Body of pancreas (tissue), 4 donors: ENCODE measurements around the gene CFAP46.

Experiments
- POLR2A ChIP-seq, 3 donors: fragments of 450-650 bp; IDR thresholded peaks; one replicate each; pipeline ENCODE4 v1.6.1; 2016; ENCODE audit warnings: antibody characterized with exemption in 3 of 3, mild to moderate bottlenecking in 2 of 3
- TF ChIP-seq, protein P1 (sequence below), 7 experiments: fragments of 450-650 bp in 4 of 7; fragments of 200-600 bp in 3 of 7; sonication (generic) in 3 of 7; IDR thresholded peaks; one replicate each; pipeline ENCODE4 v1.5.1; 2016 to 2019; ENCODE audit warnings: antibody characterized with exemption in 7 of 7

DNA sequence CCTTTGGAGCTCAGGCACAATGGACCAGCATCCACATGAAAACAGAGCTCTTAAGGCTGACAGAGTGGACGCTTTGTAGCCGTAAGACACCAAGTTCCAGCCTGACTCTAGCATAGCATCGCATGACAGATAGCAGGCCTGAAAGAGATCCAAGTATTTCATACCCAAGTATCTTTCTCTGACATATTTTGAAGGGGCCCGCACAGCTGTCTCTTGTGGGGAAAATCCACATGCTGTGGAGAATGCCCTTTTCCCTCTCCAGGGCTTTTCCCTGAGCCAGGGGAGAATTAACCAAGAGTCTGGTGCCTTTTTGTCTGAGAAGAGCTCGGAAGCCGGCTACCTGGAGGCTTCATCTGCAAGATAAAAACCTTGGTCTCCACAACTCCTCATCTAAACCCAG, 51.0 kb downstream of the CFAP46 start:
- TF ChIP-seq POLR2A (IDR thresholded peaks at IDR 0.05), result no peak
- TF ChIP-seq, protein P1, sequence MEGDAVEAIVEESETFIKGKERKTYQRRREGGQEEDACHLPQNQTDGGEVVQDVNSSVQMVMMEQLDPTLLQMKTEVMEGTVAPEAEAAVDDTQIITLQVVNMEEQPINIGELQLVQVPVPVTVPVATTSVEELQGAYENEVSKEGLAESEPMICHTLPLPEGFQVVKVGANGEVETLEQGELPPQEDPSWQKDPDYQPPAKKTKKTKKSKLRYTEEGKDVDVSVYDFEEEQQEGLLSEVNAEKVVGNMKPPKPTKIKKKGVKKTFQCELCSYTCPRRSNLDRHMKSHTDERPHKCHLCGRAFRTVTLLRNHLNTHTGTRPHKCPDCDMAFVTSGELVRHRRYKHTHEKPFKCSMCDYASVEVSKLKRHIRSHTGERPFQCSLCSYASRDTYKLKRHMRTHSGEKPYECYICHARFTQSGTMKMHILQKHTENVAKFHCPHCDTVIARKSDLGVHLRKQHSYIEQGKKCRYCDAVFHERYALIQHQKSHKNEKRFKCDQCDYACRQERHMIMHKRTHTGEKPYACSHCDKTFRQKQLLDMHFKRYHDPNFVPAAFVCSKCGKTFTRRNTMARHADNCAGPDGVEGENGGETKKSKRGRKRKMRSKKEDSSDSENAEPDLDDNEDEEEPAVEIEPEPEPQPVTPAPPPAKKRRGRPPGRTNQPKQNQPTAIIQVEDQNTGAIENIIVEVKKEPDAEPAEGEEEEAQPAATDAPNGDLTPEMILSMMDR (IDR thresholded peaks at IDR 0.05), result no peak
